ENCODE results near the gene SEC61A2.

- TF ChIP-seq CTCF (IDR thresholded peaks at IDR 0.05) = no peak
- no peak for TF ChIP-seq GABPA (IDR thresholded peaks at IDR 0.05; ENCODE audit: low read depth)
- TF ChIP-seq SIN3A (IDR thresholded peaks at IDR 0.05; ENCODE audit: borderline replicate concordance, low read depth, low read length) = no peak
- TF ChIP-seq JUND (IDR thresholded peaks at IDR 0.05) = no peak
- TF ChIP-seq MXI1 (IDR thresholded peaks at IDR 0.05; ENCODE audit: low read depth, low read length) = no peak
- no peak for TF ChIP-seq FOXJ3 (CRISPR knock-in tag; IDR thresholded peaks at IDR 0.05)
- no peak for TF ChIP-seq POLR2AphosphoS5 (IDR thresholded peaks at IDR 0.05; ENCODE audit: low read depth, low read length)
These were observed 72.1 kb downstream of the SEC61A2 start for GRCh38 chr10:12201543-12201942.
